HEK293T (cell line): ENCODE data around the gene PTGES3.

ENCODE experiments used
- BHLHE40 ChIP-seq: fragments of 450-650 bp; IDR thresholded peaks from 2 replicates; pipeline ENCODE4 v1.6.1; 2016; ENCODE audit warnings: mild to moderate bottlenecking, moderate library complexity, borderline replicate concordance
- SP1 ChIP-seq: fragments of 450-650 bp; IDR thresholded peaks from 2 replicates; pipeline ENCODE4 v1.6.1; 2017
- SUZ12 ChIP-seq: fragments of 450-650 bp; IDR thresholded peaks from 2 replicates; pipeline ENCODE4 v1.6.1; 2016; ENCODE audit warnings: mild to moderate bottlenecking

- TF ChIP-seq BHLHE40 (no peak), SUZ12 (no peak), SP1 (no peak)
Measured at GRCh38 chr12:56678852-56679251, 9.2 kb downstream of the PTGES3 start.
